GM23338 (cell line): Measurements from ENCODE around the gene SH3D21. TPM values are rescaled to one million over a fixed set of nuclear protein-coding genes. Genes with fewer than 3 reads are reported as not detected.

Experiments
- ATAC-seq: fragments of 200-7000 bp; cut with Tn5 transposase; 3 replicates; pipeline ENCODE4 v1.9.1; 2020
- DNase-seq: peaks from one replicate; pipeline ENCODE4 v3.0.0-alpha.2; 2015; ENCODE audit warnings: low spot score
- H2AFZ ChIP-seq: fragments of 200-600 bp; sonication (generic); 2 replicates; pipeline ENCODE4 v1.8.0; 2016; ENCODE audit warnings: antibody characterized with exemption, mild to moderate bottlenecking, moderate library complexity
- H3F3A ChIP-seq: fragments of 200-600 bp; sonication (generic); replicated peaks from 2 replicates; pipeline ENCODE4 v1.8.0; 2017; ENCODE audit warnings: antibody characterized with exemption, mixed run types, low read depth
- H3K27ac ChIP-seq: fragments of 200-600 bp; sonication (generic); 2 replicates; pipeline ENCODE4 v1.6.1; 2016; ENCODE audit warnings: low read depth
- H3K27me3 ChIP-seq: fragments of 200-600 bp; sonication (generic); 2 replicates; pipeline ENCODE4 v1.8.0; 2016; ENCODE audit warnings: mild to moderate bottlenecking, mixed run types, moderate library complexity; ENCODE audit not compliant: insufficient read depth
- H3K36me3 ChIP-seq: fragments of 200-600 bp; sonication (generic); 2 replicates; pipeline ENCODE4 v1.8.0; 2016; ENCODE audit warnings: mild to moderate bottlenecking; ENCODE audit not compliant: insufficient read depth
- H3K4me1 ChIP-seq: fragments of 200-600 bp; sonication (generic); 2 replicates; pipeline ENCODE4 v1.8.0; 2016; ENCODE audit warnings: mild to moderate bottlenecking, moderate library complexity; ENCODE audit not compliant: insufficient read depth
- H3K4me2 ChIP-seq: fragments of 200-600 bp; sonication (generic); 2 replicates; pipeline ENCODE4 v1.7.1; 2017; ENCODE audit warnings: mixed run types
- H3K4me3 ChIP-seq: fragments of 200-600 bp; sonication (generic); 2 replicates; pipeline ENCODE4 v1.6.1; 2016; ENCODE audit warnings: mixed run types
- H3K79me2 ChIP-seq: fragments of 200-600 bp; sonication (generic); replicated peaks from 2 replicates; pipeline ENCODE4 v1.8.0; 2017; ENCODE audit warnings: mild to moderate bottlenecking; ENCODE audit not compliant: insufficient read depth
- H3K9me2 ChIP-seq: fragments of 200-600 bp; sonication (generic); 2 replicates; pipeline ENCODE4 v1.8.0; 2017; ENCODE audit not compliant: insufficient read depth
- H4K20me1 ChIP-seq: fragments of 200-600 bp; sonication (generic); replicated peaks from 2 replicates; pipeline ENCODE4 v1.8.0; 2017; ENCODE audit warnings: mild to moderate bottlenecking; ENCODE audit not compliant: insufficient read depth
- H3K27ac Mint-ChIP-seq: 2 replicates; pipeline ENCODE4 v1.8.0; 2020; ENCODE audit warnings: inconsistent platforms, mild to moderate bottlenecking, moderate library complexity, mixed read lengths
- H3K27me3 Mint-ChIP-seq: 3 replicates; pipeline ENCODE4 v1.8.0; 2022; ENCODE audit warnings: low read depth, mild to moderate bottlenecking, moderate library complexity, mixed read lengths, inconsistent platforms; ENCODE audit not compliant: insufficient read depth, poor library complexity
- H3K36me3 Mint-ChIP-seq: 3 replicates; pipeline ENCODE4 v1.8.0; 2021; ENCODE audit warnings: low read depth, mild to moderate bottlenecking, inconsistent platforms, moderate library complexity, mixed read lengths
- H3K4me1 Mint-ChIP-seq: 3 replicates; pipeline ENCODE4 v1.8.0; 2020; ENCODE audit warnings: mild to moderate bottlenecking, inconsistent platforms, mixed read lengths
- H3K4me3 Mint-ChIP-seq: 3 replicates; pipeline ENCODE4 v1.8.0; 2021; ENCODE audit warnings: moderate library complexity, mild to moderate bottlenecking, inconsistent platforms, mixed read lengths
- H3K9me3 Mint-ChIP-seq: 3 replicates; pipeline ENCODE4 v1.8.0; 2020; ENCODE audit warnings: moderate library complexity, mild to moderate bottlenecking, inconsistent platforms, mixed read lengths
- CREB1 ChIP-seq: fragments of 250-450 bp; sonication (Bioruptor Pico); IDR thresholded peaks from 2 replicates; pipeline ENCODE4 v1.5.0; 2020; ENCODE audit warnings: low read depth, mild to moderate bottlenecking, moderate library complexity
- CTCF ChIP-seq, 2 experiments: fragments of 200-600 bp in 1 of 2; sonication (generic) in 1 of 2; conservative IDR thresholded peaks; 2 replicates each; pipeline versions ENCODE4 v1.5.1 to v1.6.1; 2016 to 2017; ENCODE audit warnings: antibody characterized with exemption in 2 of 2, low read depth in 2 of 2, mild to moderate bottlenecking in 2 of 2, moderate library complexity in 1 of 2
- ETS1 ChIP-seq: IDR thresholded peaks from 2 replicates; pipeline ENCODE4 v1.6.1; 2016; ENCODE audit warnings: antibody characterized with exemption
- EZH2 ChIP-seq: fragments of 200-600 bp; sonication (generic); IDR thresholded peaks from one replicate; pipeline ENCODE4 v1.8.0; 2017; ENCODE audit warnings: antibody characterized with exemption, mild to moderate bottlenecking, low read depth; ENCODE audit not compliant: unreplicated experiment
- EZH2phosphoT487 ChIP-seq: fragments of 200-600 bp; sonication (generic); IDR thresholded peaks from one replicate; pipeline ENCODE4 v1.8.1; 2018; ENCODE audit warnings: antibody characterized with exemption; ENCODE audit not compliant: unreplicated experiment
- JUNB ChIP-seq: IDR thresholded peaks from one replicate; pipeline ENCODE4 v1.6.1; 2016; ENCODE audit warnings: antibody characterized with exemption; ENCODE audit not compliant: unreplicated experiment
- NANOG ChIP-seq: IDR thresholded peaks from 2 replicates; pipeline ENCODE4 v1.6.1; 2016; ENCODE audit warnings: antibody characterized with exemption, borderline replicate concordance
- ZNF114 ChIP-seq: fragments of 250-450 bp; sonication (Bioruptor Pico); IDR thresholded peaks from 2 replicates; pipeline ENCODE4 v1.5.0; 2020; ENCODE audit warnings: mild to moderate bottlenecking, moderate library complexity
- polyA plus RNA-seq: library from polyadenylated mRNA; unstranded; fragments of >200 nt; fragmentation: Nextera tagmentation; extraction: Ambion mirVana; gene quantifications from 2 replicates; pipeline ENCODE4 v1.2.1, GENCODE V29; 2016
- total RNA-seq: library from RNA; depleted of rRNA; stranded (reverse); fragments of >200 nt; shearing (Covaris generic); gene quantifications from 2 replicates; pipeline ENCODE4 v1.2.3, GENCODE V29; 2014
- TF ChIP-seq, protein P1 (sequence below): fragments of 250-450 bp; sonication (Bioruptor Pico); IDR thresholded peaks from 2 replicates; pipeline ENCODE4 v1.5.0; 2020; ENCODE audit warnings: mild to moderate bottlenecking, moderate library complexity

Gene SH3D21
- total and polyA plus RNA-seq, 2 experiments from 2014 or later = 3.7 to 6.3 TPM

- TF ChIP-seq CTCF (conservative IDR thresholded peaks at IDR 0.05; ENCODE audit: low read depth in 2 of 2) (no peak), EZH2 (no peak), NANOG (no peak), ETS1 (no peak), EZH2phosphoT487 (no peak)
These were observed 44.6 kb downstream of the SH3D21 start (continued) for GRCh38 chr1:36350659-36351226.

DNA sequence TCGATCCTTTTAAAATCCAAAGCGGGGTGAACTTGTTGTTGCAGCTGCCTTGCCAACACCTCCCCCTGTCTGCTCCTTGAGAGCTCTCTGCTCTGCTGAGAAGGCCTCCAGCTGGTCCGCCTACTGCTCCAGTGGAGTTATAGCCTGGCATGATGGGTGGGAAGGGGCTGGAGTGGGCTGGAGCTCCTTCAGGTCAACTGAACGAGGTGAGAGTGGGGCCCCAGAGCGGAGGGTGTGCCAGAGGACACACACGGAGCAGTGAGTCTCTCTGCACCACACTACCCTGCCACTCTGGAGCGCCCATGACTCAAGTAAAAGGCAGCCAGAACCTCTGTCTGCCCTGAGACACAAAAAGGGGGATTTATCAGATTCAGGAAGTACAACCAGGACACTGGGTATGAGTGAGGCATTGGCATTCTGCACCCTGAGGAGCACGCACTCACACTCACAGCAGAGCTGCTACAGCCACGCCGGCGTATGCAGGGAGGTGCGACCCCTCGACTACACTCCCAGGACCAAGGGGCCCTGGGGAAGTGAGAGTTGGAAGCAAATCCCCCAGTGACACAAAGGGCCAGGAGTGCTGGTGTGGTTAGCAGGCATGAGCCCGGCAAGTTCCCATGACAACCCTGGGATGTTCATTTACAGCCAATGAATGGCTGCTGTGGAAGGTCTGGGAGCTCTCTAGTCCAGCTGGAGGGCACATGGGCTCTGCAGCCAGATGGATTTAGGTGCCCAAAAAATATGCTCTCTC is 45.2 kb downstream of the SH3D21 start:
- no peaks in the 10 kb centered on the region for H3K9me2 ChIP-seq
- H3K4me3 Mint-ChIP-seq = no peak overlapping the region
- peak overlapping the region; percentile 59 for H3K27ac Mint-ChIP-seq
- no peaks in the 10 kb centered on the region for H3K27me3 ChIP-seq
- H3K4me1 Mint-ChIP-seq = peaks cover 13% of the 10 kb centered on the region
- peaks cover 4% of the 10 kb centered on the region for H3K27me3 Mint-ChIP-seq
- H3K36me3 ChIP-seq = peaks cover 4% of the 10 kb centered on the region; the same call in 1 of the 2 replicates
- H3K4me1 ChIP-seq = peaks cover 5% of the 10 kb centered on the region; the same call in 1 of the 2 replicates
- H3K36me3 Mint-ChIP-seq = peaks cover 53% of the 10 kb centered on the region
- H2AFZ ChIP-seq = no peak overlapping the region
- H3K9me3 Mint-ChIP-seq = no peaks in the 10 kb centered on the region
- no peaks in the 10 kb centered on the region for H3F3A ChIP-seq
- TF ChIP-seq ZNF114 (CRISPR knock-in tag) (no peak), JUNB (no peak), CREB1 (CRISPR knock-in tag) (no peak)
- TF ChIP-seq, protein P1, sequence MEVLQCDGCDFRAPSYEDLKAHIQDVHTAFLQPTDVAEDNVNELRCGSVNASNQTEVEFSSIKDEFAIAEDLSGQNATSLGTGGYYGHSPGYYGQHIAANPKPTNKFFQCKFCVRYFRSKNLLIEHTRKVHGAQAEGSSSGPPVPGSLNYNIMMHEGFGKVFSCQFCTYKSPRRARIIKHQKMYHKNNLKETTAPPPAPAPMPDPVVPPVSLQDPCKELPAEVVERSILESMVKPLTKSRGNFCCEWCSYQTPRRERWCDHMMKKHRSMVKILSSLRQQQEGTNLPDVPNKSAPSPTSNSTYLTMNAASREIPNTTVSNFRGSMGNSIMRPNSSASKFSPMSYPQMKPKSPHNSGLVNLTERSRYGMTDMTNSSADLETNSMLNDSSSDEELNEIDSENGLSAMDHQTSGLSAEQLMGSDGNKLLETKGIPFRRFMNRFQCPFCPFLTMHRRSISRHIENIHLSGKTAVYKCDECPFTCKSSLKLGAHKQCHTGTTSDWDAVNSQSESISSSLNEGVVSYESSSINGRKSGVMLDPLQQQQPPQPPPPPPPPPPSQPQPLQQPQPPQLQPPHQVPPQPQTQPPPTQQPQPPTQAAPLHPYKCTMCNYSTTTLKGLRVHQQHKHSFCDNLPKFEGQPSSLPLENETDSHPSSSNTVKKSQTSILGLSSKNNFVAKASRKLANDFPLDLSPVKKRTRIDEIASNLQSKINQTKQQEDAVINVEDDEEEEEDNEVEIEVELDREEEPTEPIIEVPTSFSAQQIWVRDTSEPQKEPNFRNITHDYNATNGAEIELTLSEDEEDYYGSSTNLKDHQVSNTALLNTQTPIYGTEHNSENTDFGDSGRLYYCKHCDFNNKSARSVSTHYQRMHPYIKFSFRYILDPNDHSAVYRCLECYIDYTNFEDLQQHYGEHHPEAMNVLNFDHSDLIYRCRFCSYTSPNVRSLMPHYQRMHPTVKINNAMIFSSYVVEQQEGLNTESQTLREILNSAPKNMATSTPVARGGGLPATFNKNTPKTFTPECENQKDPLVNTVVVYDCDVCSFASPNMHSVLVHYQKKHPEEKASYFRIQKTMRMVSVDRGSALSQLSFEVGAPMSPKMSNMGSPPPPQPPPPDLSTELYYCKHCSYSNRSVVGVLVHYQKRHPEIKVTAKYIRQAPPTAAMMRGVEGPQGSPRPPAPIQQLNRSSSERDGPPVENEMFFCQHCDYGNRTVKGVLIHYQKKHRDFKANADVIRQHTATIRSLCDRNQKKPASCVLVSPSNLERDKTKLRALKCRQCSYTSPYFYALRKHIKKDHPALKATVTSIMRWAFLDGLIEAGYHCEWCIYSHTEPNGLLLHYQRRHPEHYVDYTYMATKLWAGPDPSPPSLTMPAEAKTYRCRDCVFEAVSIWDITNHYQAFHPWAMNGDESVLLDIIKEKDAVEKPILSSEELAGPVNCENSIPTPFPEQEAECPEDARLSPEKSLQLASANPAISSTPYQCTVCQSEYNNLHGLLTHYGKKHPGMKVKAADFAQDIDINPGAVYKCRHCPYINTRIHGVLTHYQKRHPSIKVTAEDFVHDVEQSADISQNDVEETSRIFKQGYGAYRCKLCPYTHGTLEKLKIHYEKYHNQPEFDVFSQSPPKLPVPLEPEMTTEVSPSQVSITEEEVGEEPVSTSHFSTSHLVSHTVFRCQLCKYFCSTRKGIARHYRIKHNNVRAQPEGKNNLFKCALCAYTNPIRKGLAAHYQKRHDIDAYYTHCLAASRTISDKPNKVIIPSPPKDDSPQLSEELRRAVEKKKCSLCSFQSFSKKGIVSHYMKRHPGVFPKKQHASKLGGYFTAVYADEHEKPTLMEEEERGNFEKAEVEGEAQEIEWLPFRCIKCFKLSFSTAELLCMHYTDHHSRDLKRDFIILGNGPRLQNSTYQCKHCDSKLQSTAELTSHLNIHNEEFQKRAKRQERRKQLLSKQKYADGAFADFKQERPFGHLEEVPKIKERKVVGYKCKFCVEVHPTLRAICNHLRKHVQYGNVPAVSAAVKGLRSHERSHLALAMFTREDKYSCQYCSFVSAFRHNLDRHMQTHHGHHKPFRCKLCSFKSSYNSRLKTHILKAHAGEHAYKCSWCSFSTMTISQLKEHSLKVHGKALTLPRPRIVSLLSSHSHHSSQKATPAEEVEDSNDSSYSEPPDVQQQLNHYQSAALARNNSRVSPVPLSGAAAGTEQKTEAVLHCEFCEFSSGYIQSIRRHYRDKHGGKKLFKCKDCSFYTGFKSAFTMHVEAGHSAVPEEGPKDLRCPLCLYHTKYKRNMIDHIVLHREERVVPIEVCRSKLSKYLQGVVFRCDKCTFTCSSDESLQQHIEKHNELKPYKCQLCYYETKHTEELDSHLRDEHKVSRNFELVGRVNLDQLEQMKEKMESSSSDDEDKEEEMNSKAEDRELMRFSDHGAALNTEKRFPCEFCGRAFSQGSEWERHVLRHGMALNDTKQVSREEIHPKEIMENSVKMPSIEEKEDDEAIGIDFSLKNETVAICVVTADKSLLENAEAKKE (CRISPR knock-in tag) = no peak
- H4K20me1 ChIP-seq = no peaks in the 10 kb centered on the region
- no peak overlapping the region for H3K4me2 ChIP-seq
- ATAC-seq (no peak; the same call in 2 of the 3 replicates), DNase-seq (no peak)
- H3K79me2 ChIP-seq = no peaks in the 10 kb centered on the region
- no peak overlapping the region for H3K27ac ChIP-seq
- H3K4me3 ChIP-seq = no peak overlapping the region
